Neural cell (in vitro differentiated cells): ENCODE measurements around the gene CCL26. TPM values are rescaled to one million over a fixed set of nuclear protein-coding genes. Genes with fewer than 3 reads are reported as not detected.

Experiments
- H2AFZ ChIP-seq: fragments of 200-600, 300-800 bp; sonication (generic), shearing (Covaris generic); 2 replicates; pipeline ENCODE4 v1.6.0; 2014; ENCODE audit warnings: low read depth, mild to moderate bottlenecking, antibody characterized with exemption, low read length, moderate library complexity
- H3F3A ChIP-seq: fragments of 200-600 bp; shearing (Covaris generic); 2 replicates; pipeline ENCODE4 v1.6.1; 2016; ENCODE audit warnings: mild to moderate bottlenecking, moderate library complexity, mixed read lengths, antibody characterized with exemption, low read length; ENCODE audit not compliant: insufficient read depth, poor library complexity, severe bottlenecking
- H3K27ac ChIP-seq: fragments of 200-600, 300-800 bp; sonication (generic), shearing (Covaris generic); 2 replicates; pipeline ENCODE4 v1.5.1; 2014; ENCODE audit warnings: mild to moderate bottlenecking, low read length, moderate library complexity
- H3K27me3 ChIP-seq: fragments of 300-800, 200-600 bp; sonication (generic), shearing (Covaris generic); 2 replicates; pipeline ENCODE4 v1.6.0; 2014; ENCODE audit warnings: mild to moderate bottlenecking, low read depth, low read length, moderate library complexity; ENCODE audit not compliant: insufficient read depth
- H3K36me3 ChIP-seq: fragments of 300-800, 200-600 bp; sonication (generic), shearing (Covaris generic); 2 replicates; pipeline ENCODE4 v1.5.1; 2014; ENCODE audit warnings: mild to moderate bottlenecking, antibody characterized with exemption, low read length, moderate library complexity; ENCODE audit not compliant: insufficient read depth
- H3K4me2 ChIP-seq: fragments of 300-800, 200-600 bp; sonication (generic), shearing (Covaris generic); 2 replicates; pipeline ENCODE4 v1.6.0; 2014; ENCODE audit warnings: mild to moderate bottlenecking, low read length
- H3K4me3 ChIP-seq: fragments of 300-800, 200-600 bp; sonication (generic), shearing (Covaris generic); 2 replicates; pipeline ENCODE4 v1.5.1; 2014; ENCODE audit warnings: mild to moderate bottlenecking, low read length, moderate library complexity
- H3K79me2 ChIP-seq: fragments of 200-600 bp; shearing (Covaris generic); replicated peaks from 2 replicates; pipeline ENCODE4 v1.6.0; 2014; ENCODE audit warnings: mild to moderate bottlenecking, low read length, moderate library complexity; ENCODE audit not compliant: insufficient read depth
- H3K9ac ChIP-seq: fragments of 300-800, 200-600 bp; sonication (generic), shearing (Covaris generic); 2 replicates; pipeline ENCODE4 v1.6.1; 2016; ENCODE audit warnings: mild to moderate bottlenecking, low read length, mixed read lengths
- H3K9me2 ChIP-seq: fragments of 200-600 bp; shearing (Covaris generic); 2 replicates; pipeline ENCODE4 v1.6.1; 2016; ENCODE audit warnings: mild to moderate bottlenecking, low read length, mixed read lengths; ENCODE audit not compliant: insufficient read depth
- H3K9me3 ChIP-seq: fragments of 200-600, 300-800 bp; sonication (generic), shearing (Covaris generic); 2 replicates; pipeline ENCODE4 v1.6.1; 2016; ENCODE audit warnings: mild to moderate bottlenecking, mixed run types, low read length, moderate library complexity, mixed read lengths
- H4K20me1 ChIP-seq: fragments of 200-600 bp; shearing (Covaris generic); 2 replicates; pipeline ENCODE4 v1.6.1; 2016; ENCODE audit warnings: mild to moderate bottlenecking, mixed run types; ENCODE audit not compliant: insufficient read depth
- CTCF ChIP-seq: fragments of 450-650 bp; IDR thresholded peaks from 2 replicates; pipeline ENCODE4 v1.5.1; 2014; ENCODE audit warnings: antibody characterized with exemption, mild to moderate bottlenecking, moderate library complexity; ENCODE audit not compliant: poor library complexity, severe bottlenecking
- EP300 ChIP-seq: fragments of 450-650 bp; conservative IDR thresholded peaks from 2 replicates; pipeline ENCODE4 v1.6.1; 2014; ENCODE audit warnings: antibody characterized with exemption, mild to moderate bottlenecking, moderate library complexity; ENCODE audit not compliant: poor library complexity, severe bottlenecking
- EZH2 ChIP-seq: fragments of 200-600, 300-800 bp; shearing (Covaris generic), sonication (generic); IDR thresholded peaks from 2 replicates; pipeline ENCODE4 v1.6.1; 2014; ENCODE audit warnings: antibody characterized with exemption, low read length, borderline replicate concordance, mild to moderate bottlenecking; ENCODE audit not compliant: insufficient read depth, poor library complexity, severe bottlenecking
- MXI1 ChIP-seq: fragments of 450-650 bp; conservative IDR thresholded peaks from 2 replicates; pipeline ENCODE4 v1.6.1; 2014; ENCODE audit warnings: antibody characterized with exemption, mild to moderate bottlenecking; ENCODE audit not compliant: poor library complexity, severe bottlenecking
- POLR2AphosphoS5 ChIP-seq: IDR thresholded peaks from 2 replicates; pipeline ENCODE4 v1.6.1; 2012
- RAD21 ChIP-seq: fragments of 450-650 bp; conservative IDR thresholded peaks from 2 replicates; pipeline ENCODE4 v1.6.1; 2014; ENCODE audit warnings: antibody characterized with exemption, mild to moderate bottlenecking, moderate library complexity
- REST ChIP-seq: IDR thresholded peaks from 2 replicates; pipeline ENCODE4 v1.6.1; 2012; ENCODE audit warnings: borderline replicate concordance
- SMC3 ChIP-seq: fragments of 450-650 bp; conservative IDR thresholded peaks from 2 replicates; pipeline ENCODE4 v1.6.1; 2014; ENCODE audit warnings: antibody characterized with exemption, mild to moderate bottlenecking, moderate library complexity; ENCODE audit not compliant: poor library complexity
- TAF1 ChIP-seq: IDR thresholded peaks from 2 replicates; pipeline ENCODE4 v1.6.1; 2012; ENCODE audit warnings: low read depth
- polyA plus RNA-seq: library from polyadenylated mRNA; depleted of rRNA; stranded (reverse); fragments of >200 nt; gene quantifications from 2 replicates; pipeline ENCODE4 v1.2.3, GENCODE V29; 2014

Gene CCL26
- polyA plus RNA-seq, 1 donor from 2014 or later = not detected

- Histone ChIP-seq H3K79me2 (no peaks in the 10 kb centered on the region), H3K9me2 (no peaks in the 10 kb centered on the region), H3F3A (no peaks in the 10 kb centered on the region), H3K9me3 (no peaks in the 10 kb centered on the region), H4K20me1 (no peaks in the 10 kb centered on the region), H3K27ac (no peak within 1 kb of the TSS), H2AFZ (peak within 1 kb of the TSS; percentile 87), H3K4me3 (peak within 1 kb of the TSS; percentile 89), H3K27me3 (no peaks in the 10 kb centered on the region), H3K9ac (peak within 1 kb of the TSS; percentile 74), H3K4me2 (peak within 1 kb of the TSS; percentile 80), H3K36me3 (no peaks in the 10 kb centered on the region)
- TF ChIP-seq REST (no peak), SMC3 (peak; percentile 36), RAD21 (peak; percentile 29), POLR2AphosphoS5 (peak; percentile 15), EZH2 (no peak), TAF1 (no peak), MXI1 (peak; percentile 32), EP300 (no peak), CTCF (no peak)
Measured at GRCh38 chr7:75738604-75738974, 33.4 kb downstream of the CCL26 start, which contains the start of gene HIP1. HIP1 (minus strand) TSS chr7:75738941; CDS start chr7:75738920, 21 bp downstream.

GRCh38 chr7:75737856-75738603, 34.0 kb downstream of the CCL26 start:
- peak overlapping the region; percentile 89 for H3K4me3 ChIP-seq
- no peak for TF ChIP-seq SMC3
- no peak for TF ChIP-seq MXI1
- TF ChIP-seq CTCF = no peak
- no peak for TF ChIP-seq POLR2AphosphoS5
- no peak for TF ChIP-seq REST
- no peak for TF ChIP-seq TAF1
- no peak for TF ChIP-seq RAD21
- no peak for TF ChIP-seq EZH2
- no peak for TF ChIP-seq EP300

More at GRCh38 chr7:75737856-75738603, 34.0 kb downstream of the CCL26 start:
- peak overlapping the region; percentile 74 for H3K9ac ChIP-seq
- H3F3A ChIP-seq = no peaks in the 10 kb centered on the region
- no peaks in the 10 kb centered on the region for H3K36me3 ChIP-seq
- no peaks in the 10 kb centered on the region for H4K20me1 ChIP-seq
- peak overlapping the region; percentile 80 for H3K4me2 ChIP-seq
- H3K27me3 ChIP-seq = no peaks in the 10 kb centered on the region
- H3K79me2 ChIP-seq = no peaks in the 10 kb centered on the region
- no peaks in the 10 kb centered on the region for H3K9me2 ChIP-seq
- H3K9me3 ChIP-seq = no peaks in the 10 kb centered on the region
- H2AFZ ChIP-seq = peak overlapping the region; percentile 87
- H3K27ac ChIP-seq = no peak overlapping the region
